HG02885 (cell line): ENCODE results near the gene TGIF2.
A peak's percentile ranks its signal among the peaks of the same experiment; 100 is the strongest.

Experiments used
- ATAC-seq: cut with Tn5 transposase; IDR thresholded peaks from one replicate; pipeline ENCODE4 v1.9.1; 2021; ENCODE audit warnings: mild to moderate bottlenecking; ENCODE audit not compliant: unreplicated experiment, poor library complexity

Gene TGIF2

DNA sequence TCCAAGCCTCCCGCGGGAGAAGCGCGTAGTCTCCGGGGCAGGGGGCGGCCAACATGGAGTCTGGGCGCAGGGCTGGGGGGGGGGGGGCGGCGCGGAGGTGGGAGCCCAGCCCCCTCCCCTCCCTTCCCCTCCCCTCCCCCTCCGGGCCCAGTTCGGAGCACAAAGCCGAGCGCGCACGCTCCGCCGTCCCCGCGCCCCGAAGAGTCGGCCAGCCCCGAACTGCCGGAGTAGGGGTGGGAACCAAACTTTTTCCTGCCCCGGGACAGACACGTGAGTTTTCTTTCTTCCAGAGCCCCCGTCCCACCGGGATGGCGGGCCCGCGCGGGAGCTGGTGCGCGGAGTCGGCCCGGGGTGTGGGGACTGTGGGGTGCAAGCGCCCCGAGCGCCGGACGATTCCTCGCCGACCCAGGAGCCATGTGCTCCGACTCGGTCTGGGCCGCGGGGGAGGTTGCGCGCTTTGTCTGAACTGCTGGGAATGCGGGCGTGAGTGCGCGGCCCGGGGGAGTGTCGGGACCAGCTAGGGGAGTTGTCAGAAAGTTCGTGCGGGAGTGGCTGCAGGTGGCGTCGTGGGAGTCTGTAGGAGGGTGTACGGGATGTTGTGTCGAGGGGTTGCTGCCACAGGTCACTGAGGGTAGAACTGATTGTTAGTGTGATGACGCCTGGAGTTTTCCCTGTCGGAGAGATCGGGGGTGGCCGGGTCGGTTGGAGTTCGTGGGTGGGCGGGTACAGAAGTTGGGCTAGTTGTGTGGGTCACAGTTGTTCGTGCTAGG is 1.2 kb downstream of the TGIF2 start:
- no peak for ATAC-seq

GRCh38 chr20:36576081-36576445 is 2.7 kb downstream of the TGIF2 start:
- ATAC-seq: no peak

DNA sequence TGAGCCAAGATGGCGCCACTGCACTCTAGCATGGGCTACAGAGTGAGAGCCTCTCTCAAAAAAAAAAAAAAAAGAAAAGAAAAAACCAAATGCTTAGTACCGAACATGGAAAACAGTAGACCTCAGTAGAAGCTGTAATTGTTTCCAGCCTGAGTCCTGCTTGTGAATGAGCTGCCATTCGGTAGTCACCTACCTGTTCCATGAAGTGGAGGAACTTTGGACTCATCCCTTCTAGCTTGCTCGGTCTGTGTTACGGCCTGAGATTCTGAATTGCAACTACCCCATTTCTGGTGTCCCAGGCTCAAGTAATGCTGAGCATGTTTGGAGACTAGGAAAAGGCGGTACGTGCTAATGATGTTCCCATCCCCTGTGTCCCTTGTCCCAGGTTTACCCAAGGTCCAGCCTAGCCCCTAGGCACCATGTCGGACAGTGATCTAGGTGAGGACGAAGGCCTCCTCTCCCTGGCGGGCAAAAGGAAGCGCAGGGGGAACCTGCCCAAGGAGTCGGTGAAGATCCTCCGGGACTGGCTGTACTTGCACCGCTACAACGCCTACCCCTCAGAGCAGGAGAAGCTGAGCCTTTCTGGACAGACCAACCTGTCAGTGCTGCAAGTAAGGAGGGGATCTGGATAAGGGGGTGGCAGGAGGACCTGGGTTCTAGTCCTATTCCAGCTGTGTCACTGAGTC is 5.1 kb downstream of the TGIF2 start:
- no peak for ATAC-seq

DNA sequence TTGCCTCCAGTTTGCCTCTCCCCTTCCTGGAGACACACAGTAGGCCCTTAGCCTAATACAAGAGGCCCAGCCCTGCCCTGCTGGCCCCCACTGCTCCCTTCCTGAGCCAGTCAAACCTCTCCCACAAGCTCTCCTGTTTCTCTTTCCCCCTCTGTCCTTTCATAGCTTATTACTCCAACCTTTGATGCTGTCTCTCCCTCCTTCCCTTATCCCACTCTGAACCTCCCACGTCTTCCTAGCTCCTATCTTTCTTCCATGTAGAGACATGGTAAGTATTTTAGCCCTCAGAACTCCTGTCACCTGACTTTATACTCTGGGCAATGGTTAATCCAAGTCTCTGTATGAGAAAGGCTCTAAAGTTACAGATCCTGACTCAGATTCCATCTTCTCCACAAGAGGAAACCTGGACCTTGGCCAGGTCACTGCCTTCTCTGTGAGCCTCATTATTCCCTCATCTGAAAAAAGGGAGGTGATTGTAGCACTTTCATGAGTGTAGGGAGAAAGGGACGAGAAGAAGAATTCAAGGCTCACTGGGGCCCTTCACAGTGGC is 6.7 kb downstream of the TGIF2 start:
- no peak for ATAC-seq

GRCh38 chr20:36582322-36582721 is 8.9 kb downstream of the TGIF2 start:
- no peak for ATAC-seq

DNA sequence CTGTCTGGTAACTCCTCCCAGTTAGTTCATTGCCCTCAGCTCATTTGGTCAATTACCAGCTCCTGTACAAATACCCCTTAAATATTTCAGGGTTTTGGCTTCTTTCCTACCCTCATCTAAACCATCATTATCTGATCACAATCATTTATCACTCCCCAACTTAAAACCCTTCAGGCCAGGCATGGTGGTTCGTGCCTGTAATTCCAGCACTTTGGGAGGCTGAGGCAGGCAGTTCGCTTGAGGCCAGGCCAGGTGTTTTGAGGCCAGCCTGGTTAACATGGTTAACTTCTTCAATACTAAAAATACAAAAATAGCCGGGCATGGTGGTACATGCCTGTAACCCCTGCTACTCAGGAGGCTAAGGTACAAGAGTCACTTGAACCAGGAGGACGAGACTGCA is 9.4 kb downstream of the TGIF2 start:
- ATAC-seq: no peak

- ATAC-seq: no peak
Measured at GRCh38 chr20:36584018-36584481, 10.7 kb downstream of the TGIF2 start.

DNA sequence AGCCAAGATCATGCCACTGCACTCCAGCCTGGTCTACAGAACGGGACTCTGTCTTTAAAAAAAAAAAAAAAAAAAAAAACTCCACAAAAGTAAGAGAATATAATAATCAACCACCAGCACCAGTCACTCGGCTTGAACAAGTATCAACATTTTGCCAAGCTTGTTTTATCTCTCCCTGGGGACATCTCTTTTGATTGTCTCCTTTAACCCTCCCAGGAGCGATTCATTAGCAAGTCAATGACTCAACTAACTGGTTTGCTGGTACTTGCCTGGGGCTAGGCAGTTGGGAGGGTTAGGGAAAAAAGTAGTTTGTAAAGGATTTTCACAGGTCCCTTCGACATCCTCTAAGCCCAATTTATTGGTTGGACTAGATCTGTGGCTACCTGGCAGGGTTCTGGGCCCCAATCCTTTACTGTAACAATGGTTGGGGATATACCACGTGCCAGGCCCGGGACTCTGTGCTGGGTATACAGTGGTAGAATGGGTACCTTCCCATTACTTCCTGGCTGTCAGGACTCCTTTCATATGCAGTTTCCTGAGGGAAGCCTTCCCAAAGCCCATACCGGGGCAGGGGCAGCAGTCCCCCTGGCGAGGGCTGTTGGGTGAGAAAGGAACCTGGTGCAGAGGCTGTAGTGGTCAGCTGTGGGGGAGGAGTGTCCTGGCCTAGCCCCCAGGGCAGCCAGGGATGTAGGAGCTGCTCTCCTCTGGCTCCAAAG is 12.2 kb downstream of the TGIF2 start:
- no peak for ATAC-seq

DNA sequence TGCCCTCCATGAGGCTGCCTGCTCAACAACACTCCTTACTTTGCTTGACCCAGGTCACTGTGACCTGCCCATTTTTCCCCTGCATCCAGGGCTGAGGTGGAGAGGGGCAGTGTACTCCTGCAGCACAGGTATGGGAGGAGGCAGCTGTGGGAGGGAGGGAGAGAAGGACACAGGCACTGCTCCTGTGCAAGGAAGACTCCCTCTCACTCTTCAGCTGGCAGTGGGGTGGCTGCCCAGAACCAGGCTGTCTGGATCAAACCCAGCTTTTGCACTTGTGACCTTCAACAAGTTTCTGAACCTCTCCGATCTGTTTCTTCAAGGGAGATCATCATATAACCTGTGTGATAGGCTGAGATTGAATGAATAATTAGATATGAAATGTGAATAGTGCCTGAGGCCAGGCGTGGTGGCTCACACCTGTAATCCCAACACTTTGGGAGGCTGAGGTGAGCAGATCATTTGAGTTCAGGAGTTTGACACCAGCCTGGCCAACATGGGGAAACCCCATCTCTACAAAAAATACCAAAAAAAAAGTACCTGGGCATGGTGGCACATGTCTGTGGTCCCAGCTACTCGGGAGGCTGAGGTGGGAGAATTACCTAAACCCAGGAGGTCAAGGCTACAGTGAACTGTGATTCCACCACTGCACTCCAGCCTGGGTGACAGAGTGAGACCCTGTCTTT is 14.1 kb downstream of the TGIF2 start:
- no peak for ATAC-seq

DNA sequence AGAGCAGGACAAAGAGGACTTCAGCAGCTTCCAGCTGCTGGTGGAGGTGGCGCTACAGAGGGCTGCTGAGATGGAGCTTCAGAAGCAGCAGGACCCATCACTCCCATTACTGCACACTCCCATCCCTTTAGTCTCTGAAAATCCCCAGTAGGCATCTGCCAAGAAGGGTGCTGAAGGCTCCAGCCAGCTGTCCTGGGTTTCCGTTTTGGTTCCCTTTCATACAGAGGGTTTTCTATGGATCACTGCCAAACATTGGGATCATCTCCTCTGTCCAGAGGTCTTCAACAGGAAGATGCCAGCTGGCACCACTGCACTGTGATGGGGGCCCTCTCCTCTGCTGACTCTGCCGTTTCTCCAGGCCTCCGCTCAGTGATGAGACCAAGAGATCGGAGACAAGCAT is 17.9 kb downstream of the TGIF2 start:
- ATAC-seq: no peak

- no peak for ATAC-seq
Measured at GRCh38 chr20:36591854-36592641, 18.7 kb downstream of the TGIF2 start.

DNA sequence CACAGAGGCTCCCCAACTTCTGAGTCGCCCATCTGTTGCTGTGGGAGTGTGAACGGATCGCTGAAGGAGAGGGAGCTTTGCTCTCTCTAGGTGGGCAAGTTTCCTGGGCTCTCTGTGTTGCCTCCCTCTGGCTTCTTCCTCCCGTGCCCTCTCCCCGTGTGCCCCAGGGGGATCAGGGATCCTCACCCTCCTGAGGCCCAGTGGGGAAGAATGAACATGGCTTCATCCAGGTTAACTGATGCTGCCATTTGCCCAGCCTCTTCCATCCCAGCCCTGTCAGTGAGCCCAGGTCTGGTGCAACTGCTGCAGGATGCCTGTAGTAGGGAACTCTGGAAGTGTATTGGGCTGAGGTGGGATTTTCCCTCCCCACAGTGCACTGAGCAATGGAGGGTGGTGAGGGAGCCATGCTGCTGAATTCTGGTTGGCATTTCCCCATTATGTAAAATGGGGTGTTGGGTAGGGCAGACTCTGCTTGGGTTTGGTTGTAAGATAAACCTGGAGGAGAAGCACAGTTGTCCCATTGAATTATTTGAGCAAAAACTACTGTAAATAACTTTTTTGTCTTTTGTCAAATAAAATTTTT is 20.0 kb downstream of the TGIF2 start:
- ATAC-seq: no peak

DNA sequence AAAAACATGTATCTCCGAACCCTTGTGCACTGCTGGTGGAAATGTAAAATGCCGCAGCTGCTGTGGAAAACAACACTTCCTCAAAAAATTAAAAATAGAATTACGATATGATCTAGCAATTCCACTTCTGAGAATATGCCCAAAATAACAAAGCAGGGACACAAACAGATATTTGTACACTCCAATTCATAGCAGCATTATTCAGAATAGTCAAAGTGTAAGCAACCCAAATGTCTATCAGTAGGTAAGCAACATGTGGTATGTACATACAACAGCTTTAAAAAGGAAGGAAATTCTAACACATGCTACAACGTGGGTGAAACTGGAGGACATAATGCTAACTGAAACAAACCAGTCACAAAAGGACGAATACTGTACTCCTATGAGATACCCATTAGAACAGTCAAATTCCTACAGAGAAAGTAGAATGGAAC is 26.5 kb downstream of the TGIF2 start:
- no peak for ATAC-seq

DNA sequence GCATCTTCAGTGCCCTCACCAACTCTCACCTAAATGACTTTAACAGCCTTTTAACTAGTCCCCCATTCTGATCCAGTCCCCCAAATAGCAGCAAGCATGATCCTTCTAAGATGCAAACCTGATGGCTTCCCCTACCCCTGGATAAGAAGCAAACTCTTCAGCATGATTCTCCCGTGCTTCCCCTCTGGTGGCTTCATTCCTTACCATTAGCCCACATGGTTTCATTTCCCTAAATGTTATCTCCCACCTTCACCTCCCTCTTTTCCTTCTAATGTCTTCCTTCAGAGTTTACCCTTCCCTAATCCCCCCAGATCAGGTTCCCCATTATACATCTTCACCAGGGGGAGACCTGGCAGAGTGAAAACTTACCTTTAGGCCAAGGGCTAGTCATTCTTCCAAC is 28.1 kb downstream of the TGIF2 start:
- no peak for ATAC-seq

DNA sequence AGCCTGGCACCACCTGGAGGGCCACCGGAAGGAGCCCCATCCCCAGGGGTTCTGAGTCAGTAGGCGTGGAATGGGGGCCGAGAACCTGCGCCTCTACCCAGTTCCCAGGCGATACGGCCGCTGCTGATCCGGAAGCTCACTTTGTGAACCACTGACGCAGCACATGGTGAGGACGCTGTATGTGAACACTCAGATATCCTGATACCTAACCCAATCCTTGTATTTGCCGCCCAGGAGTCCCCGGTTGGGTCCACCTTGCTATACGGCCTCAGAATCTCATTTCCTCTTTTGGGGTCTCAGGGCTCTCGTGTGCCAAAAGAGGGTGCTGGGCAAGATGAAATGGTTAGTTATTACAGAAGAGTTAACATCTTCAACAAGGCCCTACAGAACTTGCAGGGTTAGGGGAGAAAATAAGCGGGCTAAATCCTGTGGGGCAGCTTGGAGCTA is 31.6 kb downstream of the TGIF2 start:
- ATAC-seq: peak; percentile 15

DNA sequence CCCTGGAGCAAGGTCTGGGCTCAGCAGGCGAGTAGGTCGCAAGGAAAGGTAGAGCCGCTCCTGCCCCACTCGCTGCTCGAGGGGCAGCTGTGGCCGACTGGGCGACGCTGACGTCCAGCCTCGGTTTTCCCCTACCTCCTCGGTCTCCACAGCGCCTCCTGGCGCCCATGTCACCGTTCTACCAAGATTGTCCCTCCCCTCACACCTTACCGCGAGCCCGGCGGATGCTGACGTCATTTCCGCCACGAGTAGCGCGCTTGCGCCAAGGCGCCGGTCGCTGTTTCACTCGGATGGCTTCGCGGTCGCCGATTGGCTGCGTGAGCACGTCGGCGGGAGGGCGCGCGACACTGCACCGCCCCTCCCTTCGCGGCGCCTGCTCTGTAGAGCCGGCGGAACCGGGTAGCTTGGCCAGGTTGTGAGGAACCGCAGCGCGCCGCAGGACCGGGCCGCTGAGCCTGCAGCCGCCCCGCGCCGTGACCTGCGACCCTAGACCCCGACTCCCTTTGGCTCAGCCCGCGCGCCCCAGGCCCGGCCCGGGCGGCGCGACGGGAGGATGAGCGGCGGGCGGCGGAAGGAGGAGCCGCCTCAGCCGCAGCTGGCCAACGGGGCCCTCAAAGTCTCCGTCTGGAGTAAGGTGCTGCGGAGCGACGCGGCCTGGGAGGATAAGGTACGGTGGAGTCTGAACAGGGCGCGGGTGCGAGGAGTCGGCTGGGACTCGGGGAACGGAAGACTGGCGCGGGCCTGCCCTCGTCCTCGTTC is 32.2 kb downstream of the TGIF2 start, which contains the start of gene RAB5IF:
RAB5IF (plus strand) TSS at position 381 of the 759 bp plus-strand sequence; CDS start at position 554, 173 bp downstream.
- peak; percentile 87 for ATAC-seq

GRCh38 chr20:36606158-36607066 is 33.0 kb downstream of the TGIF2 start:
- ATAC-seq: peak; percentile 12
